ENCODE data around the gene ZNF569. TPM values are rescaled to one million over a fixed set of nuclear protein-coding genes. Genes with fewer than 3 reads are reported as not detected.
"Not testable (repeated sequence)": the region's sequence is repeated elsewhere in the genome, so short reads cannot be mapped to it uniquely, and the experiment has no call there.

The ZNF569 gene
- total RNA-seq, 6 donors from 2014 or later: 1.0 to 4.8 (median 2.9) TPM

DNA sequence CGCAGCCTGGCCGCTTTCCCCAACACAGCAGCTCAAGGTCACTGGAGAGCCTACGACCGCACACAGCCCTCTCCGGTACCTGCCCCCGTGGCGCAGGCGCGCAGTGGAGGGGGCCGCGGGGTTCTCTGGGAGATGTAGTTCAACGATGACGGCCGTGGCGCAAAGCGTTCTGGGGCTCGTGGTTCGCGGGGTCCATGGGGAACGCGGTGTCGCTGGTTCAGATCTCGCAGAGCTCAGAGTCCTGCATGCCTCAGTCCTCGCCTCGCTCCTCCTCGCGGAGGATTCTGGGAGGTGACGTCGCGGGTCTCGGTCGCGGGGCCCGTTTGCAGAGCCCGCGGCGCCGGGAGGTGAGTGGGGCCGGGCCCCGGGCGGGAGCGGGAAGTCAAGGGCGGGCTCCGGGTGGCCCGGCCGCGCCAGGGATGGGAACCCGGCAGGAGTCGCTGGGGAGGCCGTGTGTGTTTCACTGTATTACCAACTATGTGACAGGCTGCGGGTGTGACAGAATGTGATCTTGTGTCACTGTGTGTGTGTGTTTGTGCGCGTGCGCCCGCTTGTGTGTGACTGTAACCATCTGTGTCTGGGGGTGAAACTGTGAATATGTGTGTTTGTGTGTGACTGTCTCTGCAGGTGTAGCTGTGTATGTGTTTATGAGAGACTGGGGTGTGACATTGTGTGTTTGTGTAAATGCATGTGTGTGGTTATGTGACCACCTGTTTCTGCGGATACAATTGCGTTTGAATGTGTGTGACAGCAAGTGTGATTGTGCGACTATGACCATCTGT, 96.2 kb downstream of the ZNF569 start, which contains the start of gene ZNF527:
Gene ZNF527, plus strand, starts transcription at position 220 of the 782 bp plus-strand sequence. CDS start 3,100 bp downstream, outside the sequence.
- peak within 1 kb of the TSS; percentile 49 to 72 (median 65) for H3K4me3 ChIP-seq
- ATAC-seq (ENCODE audit: low FRiP score in 2 of 2) (peak; percentile 99 to 100), DNase-seq (peak; percentile 97 to 98)
- WGBS, 2 donors: 3 to 6% methylated on average over 10 to 22 of the region's 58 CpGs
- peak in 1 of 4 donors; percentile 31 for TF ChIP-seq EP300 (IDR thresholded peaks at IDR 0.05)
- TF ChIP-seq, protein P1, sequence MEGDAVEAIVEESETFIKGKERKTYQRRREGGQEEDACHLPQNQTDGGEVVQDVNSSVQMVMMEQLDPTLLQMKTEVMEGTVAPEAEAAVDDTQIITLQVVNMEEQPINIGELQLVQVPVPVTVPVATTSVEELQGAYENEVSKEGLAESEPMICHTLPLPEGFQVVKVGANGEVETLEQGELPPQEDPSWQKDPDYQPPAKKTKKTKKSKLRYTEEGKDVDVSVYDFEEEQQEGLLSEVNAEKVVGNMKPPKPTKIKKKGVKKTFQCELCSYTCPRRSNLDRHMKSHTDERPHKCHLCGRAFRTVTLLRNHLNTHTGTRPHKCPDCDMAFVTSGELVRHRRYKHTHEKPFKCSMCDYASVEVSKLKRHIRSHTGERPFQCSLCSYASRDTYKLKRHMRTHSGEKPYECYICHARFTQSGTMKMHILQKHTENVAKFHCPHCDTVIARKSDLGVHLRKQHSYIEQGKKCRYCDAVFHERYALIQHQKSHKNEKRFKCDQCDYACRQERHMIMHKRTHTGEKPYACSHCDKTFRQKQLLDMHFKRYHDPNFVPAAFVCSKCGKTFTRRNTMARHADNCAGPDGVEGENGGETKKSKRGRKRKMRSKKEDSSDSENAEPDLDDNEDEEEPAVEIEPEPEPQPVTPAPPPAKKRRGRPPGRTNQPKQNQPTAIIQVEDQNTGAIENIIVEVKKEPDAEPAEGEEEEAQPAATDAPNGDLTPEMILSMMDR (IDR thresholded peaks at IDR 0.05): peak in 4 of 6 experiments; percentile 4 to 29 (median 24)
- TF ChIP-seq POLR2A (IDR thresholded peaks at IDR 0.05): peak in 3 of 4 donors; percentile 20 to 85 (median 72)
- peak; percentile 69 to 94 for TF ChIP-seq POLR2AphosphoS5 (IDR thresholded peaks at IDR 0.05)
- H3K27me3 ChIP-seq: no peaks in the 10 kb centered on the region
- H3K9me3 ChIP-seq: peaks cover 0 to 24% (median 14%) of the 10 kb centered on the region in 4 donors
- peaks cover 0 to 23% (median 14%) of the 10 kb centered on the region in 4 donors for H3K36me3 ChIP-seq
- peaks cover 5 to 16% (median 10%) of the 10 kb centered on the region in 4 donors for H3K4me1 ChIP-seq
- peak within 1 kb of the TSS; percentile 71 to 91 (median 86) for H3K27ac ChIP-seq

DNA sequence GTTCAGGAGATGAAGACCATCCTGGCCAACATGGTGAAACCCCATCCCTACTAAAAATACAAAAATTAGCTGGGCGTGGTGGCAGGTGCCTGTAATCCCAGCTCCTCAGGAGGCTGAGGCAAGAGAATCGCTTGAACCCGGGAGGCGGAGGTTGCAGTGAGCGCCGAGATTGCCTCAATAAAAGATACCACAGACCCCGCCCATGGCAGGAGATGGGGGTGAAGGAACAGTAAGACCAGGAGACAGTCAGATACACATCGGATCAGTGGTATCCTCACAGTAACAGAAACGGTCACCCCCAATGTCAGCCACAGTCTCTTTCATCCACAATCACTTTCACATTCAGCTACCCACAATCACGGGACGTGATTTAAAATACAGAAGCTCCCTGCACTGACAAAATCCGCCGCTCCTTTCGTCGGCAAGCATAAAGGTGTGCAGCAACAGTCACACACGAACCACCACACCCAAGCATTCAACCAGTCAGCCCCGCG, 96.8 kb downstream of the ZNF569 start:
- not testable (repeated sequence) for H3K27me3 ChIP-seq
- ATAC-seq (ENCODE audit: low FRiP score in 2 of 2): peak in 1 of 2 donors; percentile 22
- WGBS, 2 donors: 7 to 14% methylated on average over 15 to 18 of the region's 18 CpGs

DNA sequence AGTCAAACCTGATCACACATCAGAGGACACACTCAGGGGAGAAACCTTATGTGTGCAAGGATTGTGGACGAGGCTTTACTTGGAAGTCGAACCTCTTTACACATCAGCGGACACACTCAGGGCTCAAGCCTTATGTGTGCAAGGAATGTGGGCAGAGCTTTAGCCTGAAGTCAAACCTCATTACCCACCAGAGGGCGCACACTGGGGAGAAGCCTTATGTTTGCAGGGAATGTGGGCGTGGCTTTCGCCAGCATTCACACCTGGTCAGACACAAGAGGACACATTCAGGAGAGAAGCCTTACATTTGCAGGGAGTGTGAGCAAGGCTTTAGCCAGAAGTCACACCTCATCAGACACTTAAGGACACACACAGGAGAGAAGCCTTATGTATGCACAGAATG, 104.5 kb downstream of the ZNF569 start:
- Histone ChIP-seq H3K4me1 (no peaks in the 10 kb centered on the region), H3K9me3 (peaks cover 5 to 51% (median 41%) of the 10 kb centered on the region in 4 donors), H3K27me3 (no peaks in the 10 kb centered on the region), H3K27ac (no peak overlapping the region), H3K36me3 (peaks cover 11 to 64% (median 51%) of the 10 kb centered on the region in 4 donors), H3K4me3 (no peak overlapping the region)
- ATAC-seq (ENCODE audit: low FRiP score in 2 of 2) (no peak), DNase-seq (no peak)
- 93 to 98% methylated on average over 6 of the region's 6 CpGs for WGBS, 2 donors
- TF ChIP-seq, protein P1 (IDR thresholded peaks at IDR 0.05): no peak
- TF ChIP-seq POLR2A (IDR thresholded peaks at IDR 0.05): no peak
- TF ChIP-seq EP300 (IDR thresholded peaks at IDR 0.05): no peak
- no peak for TF ChIP-seq POLR2AphosphoS5 (IDR thresholded peaks at IDR 0.05)

More for the DNA sequence above, 96.8 kb downstream of the ZNF569 start:
- H3K36me3 ChIP-seq: peaks cover 0 to 16% (median 9%) of the 10 kb centered on the region in 4 donors
- peak overlapping the region; percentile 71 to 91 (median 86) for H3K27ac ChIP-seq
- peak overlapping the region; percentile 7 to 72 (median 65) for H3K4me3 ChIP-seq
- peaks cover 5 to 16% (median 10%) of the 10 kb centered on the region in 4 donors for H3K4me1 ChIP-seq
- H3K9me3 ChIP-seq: peaks cover 0 to 24% (median 14%) of the 10 kb centered on the region in 4 donors
- not testable (repeated sequence) for DNase-seq

- no peak for TF ChIP-seq POLR2A (IDR thresholded peaks at IDR 0.05)
- TF ChIP-seq, protein P1 (IDR thresholded peaks at IDR 0.05): no peak
- no peak for TF ChIP-seq EP300 (IDR thresholded peaks at IDR 0.05)
- no peak for TF ChIP-seq POLR2AphosphoS5 (IDR thresholded peaks at IDR 0.05)
- 81% methylated on average over 1 of the region's 1 CpG for WGBS, 2 donors
- no peak for ATAC-seq (ENCODE audit: low FRiP score in 2 of 2)
- no peak for DNase-seq
- Histone ChIP-seq H3K27me3 (no peaks in the 10 kb centered on the region), H3K4me3 (no peak overlapping the region), H3K4me1 (no peaks in the 10 kb centered on the region), H3K27ac (no peak overlapping the region), H3K9me3 (peaks cover 5 to 53% (median 42%) of the 10 kb centered on the region in 4 donors), H3K36me3 (peaks cover 11 to 71% (median 51%) of the 10 kb centered on the region in 4 donors)
Observed at GRCh38 chr19:37361994-37362393, 105.2 kb downstream of the ZNF569 start.

Other genes with a start within 250 kb of the ZNF569 start
- gene ZNF383, start 249.2 kb downstream of the ZNF569 start, total RNA-seq: 1 to 10 TPM; 4.6 to 9.6 (median 8.0) TPM
- 1 to 10 TPM; 2.1 to 8.9 (median 3.5) TPM for gene ZNF527, start 96.3 kb downstream of the ZNF569 start, total RNA-seq
- gene ZNF570, start 1.9 kb upstream of the ZNF569 start, total RNA-seq: 1 to 10 TPM; 1.8 to 9.5 (median 5.4) TPM
- 1 to 10 TPM; 1.4 to 7.3 (median 3.0) TPM for gene ZNF793, start 39.5 kb upstream of the ZNF569 start, total RNA-seq
- gene ZNF571, start 127.3 kb upstream of the ZNF569 start, total RNA-seq: 10 to 100 TPM in 1 of 6 donors, 1 to 10 TPM in 4, under 1 TPM in 1; 0.89 to 14.6 (median 3.3) TPM
- gene ZNF540, start 127.4 kb upstream of the ZNF569 start, total RNA-seq: 1 to 10 TPM; 1.7 to 5.3 (median 4.0) TPM
- 10 to 100 TPM in 4 of 6 donors, 1 to 10 TPM in 2; 2.8 to 34.6 (median 12.3) TPM for gene ZFP30, start 188.0 kb upstream of the ZNF569 start, total RNA-seq

Data from upper lobe of left lung (tissue), 6 donors.